ENCODE data around the gene DIP2A. TPM values are rescaled to one million over a fixed set of nuclear protein-coding genes. Genes with fewer than 3 reads are reported as not detected.

The DIP2A gene
- total RNA-seq, 1 experiment from 2014 or later, result 22.9 TPM

DNA sequence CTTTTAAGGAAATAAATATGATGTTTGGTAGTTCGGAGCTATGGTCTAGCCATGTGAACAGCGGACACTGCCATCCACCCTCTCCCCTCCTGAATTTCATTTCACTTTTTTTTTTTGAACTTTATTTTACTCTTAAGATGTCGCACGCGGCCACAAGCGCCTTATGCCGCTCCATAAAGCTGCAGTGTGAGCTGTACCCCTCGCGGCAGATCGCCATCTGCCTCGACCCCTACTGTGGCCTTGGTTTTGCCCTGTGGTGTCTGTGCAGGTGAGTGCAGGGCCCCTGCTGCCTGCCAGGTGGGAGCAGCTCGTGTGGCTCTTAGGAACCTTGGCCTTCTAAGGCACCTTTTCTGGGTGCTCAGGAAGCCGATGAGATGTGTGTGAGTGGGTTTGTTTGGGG lies 98.1 kb downstream of the DIP2A start:
- intact Hi-C loops (cut with micrococcal nuclease; ENCODE audit: unreplicated experiment) (no loop called here), in situ Hi-C loops (cut with HindIII; ENCODE audit: low pct_unique_long_range_greater_than_20kb, low sequenced_read_pairs) (no loop called here)
- Histone ChIP-seq H3K4me1 (ENCODE audit: control insufficient read depth, insufficient read depth, low read length) (no peaks in the 10 kb centered on the region), H3K27ac (ENCODE audit: low read length) (no peak overlapping the region), H3K9me3 (ENCODE audit: control insufficient read depth, insufficient read depth, low read depth, low read length) (no peaks in the 10 kb centered on the region), H3K36me3 (ENCODE audit: control insufficient read depth, insufficient read depth, low read length) (no peaks in the 10 kb centered on the region; the same call in 1 of the 2 replicates), H3K27me3 (ENCODE audit: control insufficient read depth, insufficient read depth, low read length) (no peaks in the 10 kb centered on the region), H3K4me3 (ENCODE audit: low read depth in 2 of 2, low read length in 2 of 2) (no peak overlapping the region)
- ChIA-PET POLR2A (no interaction called here), CTCF (no interaction called here)
- no peak for DNase-seq (ENCODE audit: low read depth, low spot score)
- no TSS peak for BruUV-seq (replicated peaks)
- TF ChIP-seq, protein P1, sequence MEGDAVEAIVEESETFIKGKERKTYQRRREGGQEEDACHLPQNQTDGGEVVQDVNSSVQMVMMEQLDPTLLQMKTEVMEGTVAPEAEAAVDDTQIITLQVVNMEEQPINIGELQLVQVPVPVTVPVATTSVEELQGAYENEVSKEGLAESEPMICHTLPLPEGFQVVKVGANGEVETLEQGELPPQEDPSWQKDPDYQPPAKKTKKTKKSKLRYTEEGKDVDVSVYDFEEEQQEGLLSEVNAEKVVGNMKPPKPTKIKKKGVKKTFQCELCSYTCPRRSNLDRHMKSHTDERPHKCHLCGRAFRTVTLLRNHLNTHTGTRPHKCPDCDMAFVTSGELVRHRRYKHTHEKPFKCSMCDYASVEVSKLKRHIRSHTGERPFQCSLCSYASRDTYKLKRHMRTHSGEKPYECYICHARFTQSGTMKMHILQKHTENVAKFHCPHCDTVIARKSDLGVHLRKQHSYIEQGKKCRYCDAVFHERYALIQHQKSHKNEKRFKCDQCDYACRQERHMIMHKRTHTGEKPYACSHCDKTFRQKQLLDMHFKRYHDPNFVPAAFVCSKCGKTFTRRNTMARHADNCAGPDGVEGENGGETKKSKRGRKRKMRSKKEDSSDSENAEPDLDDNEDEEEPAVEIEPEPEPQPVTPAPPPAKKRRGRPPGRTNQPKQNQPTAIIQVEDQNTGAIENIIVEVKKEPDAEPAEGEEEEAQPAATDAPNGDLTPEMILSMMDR (IDR thresholded peaks at IDR 0.05), result no peak
- TF ChIP-seq TCF7L2 (IDR thresholded peaks at IDR 0.05; ENCODE audit: low read depth, low read length) (no peak), POLR2AphosphoS5 (IDR thresholded peaks at IDR 0.05; ENCODE audit: low read depth, low read length) (no peak), SIN3A (IDR thresholded peaks at IDR 0.05; ENCODE audit: borderline replicate concordance, insufficient read depth, low read depth, low read length) (no peak)
- TF ChIP-seq, protein P2, sequence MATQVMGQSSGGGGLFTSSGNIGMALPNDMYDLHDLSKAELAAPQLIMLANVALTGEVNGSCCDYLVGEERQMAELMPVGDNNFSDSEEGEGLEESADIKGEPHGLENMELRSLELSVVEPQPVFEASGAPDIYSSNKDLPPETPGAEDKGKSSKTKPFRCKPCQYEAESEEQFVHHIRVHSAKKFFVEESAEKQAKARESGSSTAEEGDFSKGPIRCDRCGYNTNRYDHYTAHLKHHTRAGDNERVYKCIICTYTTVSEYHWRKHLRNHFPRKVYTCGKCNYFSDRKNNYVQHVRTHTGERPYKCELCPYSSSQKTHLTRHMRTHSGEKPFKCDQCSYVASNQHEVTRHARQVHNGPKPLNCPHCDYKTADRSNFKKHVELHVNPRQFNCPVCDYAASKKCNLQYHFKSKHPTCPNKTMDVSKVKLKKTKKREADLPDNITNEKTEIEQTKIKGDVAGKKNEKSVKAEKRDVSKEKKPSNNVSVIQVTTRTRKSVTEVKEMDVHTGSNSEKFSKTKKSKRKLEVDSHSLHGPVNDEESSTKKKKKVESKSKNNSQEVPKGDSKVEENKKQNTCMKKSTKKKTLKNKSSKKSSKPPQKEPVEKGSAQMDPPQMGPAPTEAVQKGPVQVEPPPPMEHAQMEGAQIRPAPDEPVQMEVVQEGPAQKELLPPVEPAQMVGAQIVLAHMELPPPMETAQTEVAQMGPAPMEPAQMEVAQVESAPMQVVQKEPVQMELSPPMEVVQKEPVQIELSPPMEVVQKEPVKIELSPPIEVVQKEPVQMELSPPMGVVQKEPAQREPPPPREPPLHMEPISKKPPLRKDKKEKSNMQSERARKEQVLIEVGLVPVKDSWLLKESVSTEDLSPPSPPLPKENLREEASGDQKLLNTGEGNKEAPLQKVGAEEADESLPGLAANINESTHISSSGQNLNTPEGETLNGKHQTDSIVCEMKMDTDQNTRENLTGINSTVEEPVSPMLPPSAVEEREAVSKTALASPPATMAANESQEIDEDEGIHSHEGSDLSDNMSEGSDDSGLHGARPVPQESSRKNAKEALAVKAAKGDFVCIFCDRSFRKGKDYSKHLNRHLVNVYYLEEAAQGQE (IDR thresholded peaks at IDR 0.05; ENCODE audit: insufficient read depth in 1 of 2, low read depth in 2 of 2, low read length in 1 of 2), result no peak
- no peak for ATAC-seq

DNA sequence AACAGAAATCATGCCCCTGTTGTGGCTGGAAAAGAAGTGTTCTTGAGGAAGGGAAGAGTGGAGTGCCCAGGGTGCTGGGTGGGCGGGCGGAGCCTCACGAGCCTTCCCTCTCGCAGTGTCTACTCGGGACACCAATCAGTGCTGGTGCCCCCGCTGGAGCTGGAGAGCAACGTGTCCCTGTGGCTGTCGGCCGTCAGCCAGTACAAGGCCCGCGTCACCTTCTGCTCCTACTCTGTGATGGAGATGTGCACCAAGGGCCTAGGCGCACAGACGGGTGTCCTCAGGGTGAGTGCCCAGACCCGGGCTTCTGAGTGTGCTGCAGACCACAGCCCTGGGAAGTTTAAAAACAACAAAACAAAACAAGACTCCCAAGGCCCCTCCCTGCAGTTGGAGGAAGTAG lies 98.8 kb downstream of the DIP2A start:
- H3K9me3 ChIP-seq (ENCODE audit: control insufficient read depth, insufficient read depth, low read depth, low read length), result no peaks in the 10 kb centered on the region
- H3K27me3 ChIP-seq (ENCODE audit: control insufficient read depth, insufficient read depth, low read length), result no peaks in the 10 kb centered on the region
- ChIA-PET CTCF (no interaction called here), POLR2A (no interaction called here)
- DNase-seq (ENCODE audit: low read depth, low spot score) (no peak), ATAC-seq (no peak)
- no peak overlapping the region for H3K27ac ChIP-seq (ENCODE audit: low read length)
- H3K36me3 ChIP-seq (ENCODE audit: control insufficient read depth, insufficient read depth, low read length), result no peaks in the 10 kb centered on the region; the same call in 1 of the 2 replicates
- no TSS peak for BruUV-seq (replicated peaks)
- H3K4me1 ChIP-seq (ENCODE audit: control insufficient read depth, insufficient read depth, low read length), result no peaks in the 10 kb centered on the region
- in situ Hi-C loops (cut with HindIII; ENCODE audit: low pct_unique_long_range_greater_than_20kb, low sequenced_read_pairs) (no loop called here), intact Hi-C loops (cut with micrococcal nuclease; ENCODE audit: unreplicated experiment) (no loop called here)
- TF ChIP-seq, protein P1 (IDR thresholded peaks at IDR 0.05), result no peak
- TF ChIP-seq SIN3A (IDR thresholded peaks at IDR 0.05; ENCODE audit: borderline replicate concordance, insufficient read depth, low read depth, low read length), result no peak
- TF ChIP-seq, protein P2 (IDR thresholded peaks at IDR 0.05; ENCODE audit: insufficient read depth in 1 of 2, low read depth in 2 of 2, low read length in 1 of 2), result no peak
- no peak for TF ChIP-seq POLR2AphosphoS5 (IDR thresholded peaks at IDR 0.05; ENCODE audit: low read depth, low read length)
- TF ChIP-seq TCF7L2 (IDR thresholded peaks at IDR 0.05; ENCODE audit: low read depth, low read length), result no peak
- no peak overlapping the region for H3K4me3 ChIP-seq (ENCODE audit: low read depth in 2 of 2, low read length in 2 of 2)
